ENCODE measurements around the gene AIFM1.

AIFM1 gene

GRCh38 chrX:130103605-130104004 is 62.0 kb downstream of the AIFM1 start:
- DNase-seq (no peak), ATAC-seq (replicated peaks) (no peak)
- no peaks in the 10 kb centered on the region for H3K9me3 Mint-ChIP-seq
- H3K4me3 Mint-ChIP-seq: no peak overlapping the region
- H3K27me3 Mint-ChIP-seq: peaks cover 0 to 3% of the 10 kb centered on the region in 2 donors
- no peak overlapping the region for H3K27ac Mint-ChIP-seq
- peaks cover 24 to 80% of the 10 kb centered on the region in 2 donors for H3K4me1 Mint-ChIP-seq
- peaks cover 4 to 7% of the 10 kb centered on the region in 2 donors for H3K36me3 Mint-ChIP-seq

DNA sequence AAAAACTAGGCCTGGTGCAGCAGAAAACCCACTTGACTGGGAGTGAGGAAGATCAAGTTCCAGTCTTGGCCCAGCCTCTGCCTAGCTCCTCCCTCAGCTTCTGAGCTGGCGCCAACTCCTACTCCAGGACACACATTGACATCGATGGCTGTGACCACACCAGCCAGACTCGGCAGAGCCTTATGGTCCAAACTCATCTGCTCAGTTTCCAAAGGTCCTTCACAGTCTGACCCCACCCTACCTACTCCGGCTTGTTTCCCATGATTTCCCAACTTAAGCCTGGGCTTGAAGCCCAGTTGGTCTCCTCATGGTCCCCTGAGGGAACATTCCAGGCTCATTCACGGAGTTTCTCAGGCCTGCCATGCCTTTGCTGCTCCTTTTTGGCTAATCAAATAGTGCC is 65.5 kb downstream of the AIFM1 start:
- no peak overlapping the region for H3K4me3 Mint-ChIP-seq
- H3K27me3 Mint-ChIP-seq: peaks cover 0 to 3% of the 10 kb centered on the region in 2 donors
- ATAC-seq (replicated peaks) (no peak), DNase-seq (no peak)
- H3K36me3 Mint-ChIP-seq: peaks cover 0 to 2% of the 10 kb centered on the region in 2 donors
- H3K9me3 Mint-ChIP-seq: no peaks in the 10 kb centered on the region
- H3K27ac Mint-ChIP-seq: no peak overlapping the region
- H3K4me1 Mint-ChIP-seq: peaks cover 22 to 67% of the 10 kb centered on the region in 2 donors

- H3K27ac Mint-ChIP-seq: no peak overlapping the region
- no peak for ATAC-seq (replicated peaks)
- DNase-seq: no peak
- H3K9me3 Mint-ChIP-seq: no peaks in the 10 kb centered on the region
- no peak overlapping the region for H3K4me3 Mint-ChIP-seq
- H3K27me3 Mint-ChIP-seq: no peaks in the 10 kb centered on the region
- H3K4me1 Mint-ChIP-seq: peaks cover 21 to 57% of the 10 kb centered on the region in 2 donors
- peaks cover 0 to 2% of the 10 kb centered on the region in 2 donors for H3K36me3 Mint-ChIP-seq
Observed at GRCh38 chrX:130098210-130098552, 67.5 kb downstream of the AIFM1 start.

- H3K9me3 Mint-ChIP-seq: no peaks in the 10 kb centered on the region
- H3K4me3 Mint-ChIP-seq: no peak overlapping the region
- DNase-seq (no peak), ATAC-seq (replicated peaks) (no peak)
- no peaks in the 10 kb centered on the region for H3K27me3 Mint-ChIP-seq
- peaks cover 0 to 1% of the 10 kb centered on the region in 2 donors for H3K36me3 Mint-ChIP-seq
- H3K4me1 Mint-ChIP-seq: peaks cover 20 to 56% of the 10 kb centered on the region in 2 donors
- no peak overlapping the region for H3K27ac Mint-ChIP-seq
Observed at GRCh38 chrX:130097507-130098209, 68.0 kb downstream of the AIFM1 start.

- Mint-ChIP-seq H3K4me1 (peaks cover 30 to 60% of the 10 kb centered on the region in 2 donors), H3K27me3 (no peaks in the 10 kb centered on the region), H3K27ac (peak overlapping the region; percentile 20), H3K36me3 (peaks cover 2 to 7% of the 10 kb centered on the region in 2 donors), H3K9me3 (no peaks in the 10 kb centered on the region), H3K4me3 (no peak overlapping the region)
- ATAC-seq (replicated peaks) (no peak), DNase-seq (no peak)
Observed at GRCh38 chrX:130095249-130096030, 70.2 kb downstream of the AIFM1 start.

DNA sequence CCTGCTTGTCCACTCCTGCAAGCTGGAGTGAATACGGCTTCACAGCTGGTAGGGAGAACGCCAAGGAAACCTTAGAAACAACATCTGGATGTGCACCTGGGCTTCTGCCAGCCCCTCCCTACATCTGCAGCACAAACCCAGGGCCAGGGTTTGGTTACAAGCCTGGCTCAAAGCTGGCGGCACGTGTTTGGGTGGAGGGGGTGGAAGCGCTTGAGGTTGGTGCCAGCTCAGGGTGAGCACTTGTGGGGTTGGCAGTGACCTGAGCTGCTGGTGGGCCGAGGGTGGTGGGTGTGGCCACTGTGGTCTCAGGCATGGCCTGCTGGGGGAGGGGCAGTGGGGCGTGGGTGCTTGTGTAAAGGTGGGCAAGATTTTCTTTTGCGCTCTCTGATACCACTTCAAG is 70.9 kb downstream of the AIFM1 start:
- Mint-ChIP-seq H3K4me3 (no peak overlapping the region), H3K36me3 (peaks cover 2 to 10% of the 10 kb centered on the region in 2 donors), H3K27ac (peak overlapping the region; percentile 20), H3K27me3 (no peaks in the 10 kb centered on the region), H3K4me1 (peaks cover 34 to 60% of the 10 kb centered on the region in 2 donors), H3K9me3 (no peaks in the 10 kb centered on the region)
- ATAC-seq (replicated peaks): no peak
- DNase-seq: no peak

DNA sequence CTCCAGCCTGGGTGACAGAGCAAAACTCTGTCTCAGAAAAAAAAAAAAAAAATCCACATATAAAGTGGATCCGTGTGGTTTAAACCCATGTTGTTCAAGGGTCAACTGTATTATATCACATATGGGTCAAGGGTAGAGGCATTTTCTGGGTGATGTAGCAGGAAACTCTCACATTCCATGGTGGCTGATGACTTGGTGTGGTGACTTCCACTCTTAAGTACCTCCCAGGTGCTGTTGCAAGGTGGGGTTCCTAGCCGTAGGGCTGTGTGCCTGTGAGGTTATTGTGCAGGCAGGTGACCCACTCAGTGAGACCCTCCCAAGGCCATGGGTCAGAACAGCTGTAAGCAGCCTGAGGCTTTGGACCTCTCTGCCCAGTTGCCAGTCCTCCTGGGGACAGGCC is 72.4 kb downstream of the AIFM1 start:
- no peak for ATAC-seq (replicated peaks)
- peaks cover 33 to 59% of the 10 kb centered on the region in 2 donors for H3K4me1 Mint-ChIP-seq

GRCh38 chrX:130091980-130092522 is 73.6 kb downstream of the AIFM1 start:
- H3K9me3 Mint-ChIP-seq: no peaks in the 10 kb centered on the region
- peak overlapping the region; percentile 97 for H3K27ac Mint-ChIP-seq
- ATAC-seq (replicated peaks): peak; percentile 97
- peak overlapping the region; percentile 86 to 90 for H3K4me3 Mint-ChIP-seq
- H3K36me3 Mint-ChIP-seq: peaks cover 2 to 10% of the 10 kb centered on the region in 2 donors
- peaks cover 35 to 65% of the 10 kb centered on the region in 2 donors for H3K4me1 Mint-ChIP-seq
- H3K27me3 Mint-ChIP-seq: no peaks in the 10 kb centered on the region
- peak; percentile 88 for DNase-seq

More for the DNA sequence above, 72.4 kb downstream of the AIFM1 start:
- Mint-ChIP-seq H3K27ac (no peak overlapping the region), H3K27me3 (no peaks in the 10 kb centered on the region), H3K36me3 (peaks cover 2 to 10% of the 10 kb centered on the region in 2 donors), H3K9me3 (no peaks in the 10 kb centered on the region), H3K4me3 (no peak overlapping the region)
- no peak for DNase-seq

- peaks cover 3 to 14% of the 10 kb centered on the region in 2 donors for H3K36me3 Mint-ChIP-seq
- no peaks in the 10 kb centered on the region for H3K27me3 Mint-ChIP-seq
- peak overlapping the region; percentile 22 to 63 for H3K4me3 Mint-ChIP-seq
- no peaks in the 10 kb centered on the region for H3K9me3 Mint-ChIP-seq
- DNase-seq: no peak
- H3K4me1 Mint-ChIP-seq: peaks cover 45 to 70% of the 10 kb centered on the region in 2 donors
- H3K27ac Mint-ChIP-seq: peak overlapping the region; percentile 63
- ATAC-seq (replicated peaks): no peak
Observed at GRCh38 chrX:130090364-130090763, 75.3 kb downstream of the AIFM1 start.

DNA sequence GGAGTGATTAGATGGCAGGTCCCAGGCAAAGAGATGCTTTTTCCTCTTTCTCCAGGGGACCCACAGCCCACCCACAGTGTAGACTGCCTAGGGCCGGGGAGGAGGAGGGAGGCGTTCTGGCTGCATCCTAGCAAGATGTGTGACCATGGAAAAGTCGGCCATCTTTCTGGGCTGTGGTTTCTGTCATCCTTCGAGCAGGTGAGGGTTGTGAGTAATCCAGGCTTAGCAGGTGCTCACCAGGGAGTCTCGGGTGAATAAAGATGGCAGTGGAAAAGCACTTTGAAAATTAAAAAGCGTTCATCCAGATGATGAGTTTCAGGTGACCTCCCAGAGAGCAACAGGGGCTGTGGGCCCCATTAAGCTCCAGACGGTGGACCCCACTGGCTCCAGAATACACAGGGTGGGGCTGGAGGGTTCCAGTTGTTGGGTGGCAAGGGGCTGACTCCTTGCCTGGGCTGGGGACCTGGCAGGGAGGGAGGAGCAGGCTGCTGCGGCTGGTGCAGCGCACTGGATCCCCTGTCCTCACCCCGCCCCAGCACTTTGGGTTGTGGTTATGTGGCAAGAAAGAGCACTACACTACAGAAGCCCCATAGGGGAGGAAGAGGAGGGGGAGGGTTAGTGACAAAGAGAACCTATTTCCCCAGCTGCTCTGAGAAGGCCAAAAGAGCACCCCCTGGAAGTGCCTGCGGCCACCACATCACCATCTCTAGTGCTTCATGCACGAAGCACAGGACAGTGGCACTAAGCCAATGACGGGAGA is 79.0 kb downstream of the AIFM1 start:
- DNase-seq (peak; percentile 21), ATAC-seq (replicated peaks) (peak; percentile 40 to 49)
- Mint-ChIP-seq H3K4me3 (peak overlapping the region; percentile 61 to 69), H3K4me1 (peaks cover 61 to 82% of the 10 kb centered on the region in 2 donors), H3K27ac (peak overlapping the region; percentile 43), H3K27me3 (no peaks in the 10 kb centered on the region), H3K9me3 (no peaks in the 10 kb centered on the region), H3K36me3 (peaks cover 3 to 10% of the 10 kb centered on the region in 2 donors)

GRCh38 chrX:130085551-130086446 is 79.8 kb downstream of the AIFM1 start:
- H3K27ac Mint-ChIP-seq: peak overlapping the region; percentile 78
- DNase-seq: no peak
- ATAC-seq (replicated peaks): no peak
- H3K4me1 Mint-ChIP-seq: peaks cover 64 to 86% of the 10 kb centered on the region in 2 donors
- peaks cover 3 to 8% of the 10 kb centered on the region in 2 donors for H3K36me3 Mint-ChIP-seq
- H3K9me3 Mint-ChIP-seq: no peaks in the 10 kb centered on the region
- H3K4me3 Mint-ChIP-seq: peak overlapping the region; percentile 69 to 78
- no peaks in the 10 kb centered on the region for H3K27me3 Mint-ChIP-seq

- Mint-ChIP-seq H3K4me1 (peaks cover 63 to 77% of the 10 kb centered on the region in 2 donors), H3K27ac (peak overlapping the region; percentile 96), H3K27me3 (no peaks in the 10 kb centered on the region), H3K9me3 (no peaks in the 10 kb centered on the region), H3K4me3 (peak overlapping the region; percentile 78 to 81), H3K36me3 (peaks cover 4 to 6% of the 10 kb centered on the region in 2 donors)
- DNase-seq (peak; percentile 41), ATAC-seq (replicated peaks) (peak; percentile 46 to 50)
Observed at GRCh38 chrX:130084631-130085237, 80.9 kb downstream of the AIFM1 start.

Data from stimulated activated naive B cell treated with anti-CD40 and anti-IgM and Interleukin-4, amounts not matched to agents 10 μg/mL and 1 μg/mL and 100 μg/mL, for 72 hours (primary cell).